A673 (cell line): ENCODE results near the gene IMMP2L. TPM values are rescaled to one million over a fixed set of nuclear protein-coding genes. Genes with fewer than 3 reads are reported as not detected.

ENCODE experiments used
- BruUV-seq: library from RNA; stranded (reverse); fragments of 400-500 nt; replicated peaks from 2 replicates; lab custom pipeline; 2021; lab: Mats Ljungman, UMichigan
- CTCF ChIA-PET: fragments of 300-600 bp; sonication (Branson Sonifier 250); formaldehyde crosslinking; loops from one replicate; lab custom pipeline; 2022; ENCODE audit warnings: antibody characterized with exemption; lab: Charles Lee
- POLR2A ChIA-PET: fragments of 300-600 bp; sonication (Branson Sonifier 250); formaldehyde crosslinking; loops from one replicate; lab custom pipeline; 2022; ENCODE audit warnings: antibody characterized with exemption; ENCODE audit not compliant: low non-redundant PET; lab: Charles Lee
- DNase-seq: peaks from one replicate; pipeline ENCODE4 v3.0.0-alpha.2; 2015; ENCODE audit warnings: low spot score
- H3K27ac ChIP-seq: fragments of 200-600 bp; sonication (generic); 2 replicates; pipeline ENCODE4 v1.5.1; 2016; ENCODE audit warnings: mixed run types, low read depth, mild to moderate bottlenecking, mixed read lengths, antibody characterized with exemption, low read length; ENCODE audit not compliant: poor library complexity, severe bottlenecking
- H3K27me3 ChIP-seq: fragments of 200-600 bp; sonication (generic); replicated peaks from 2 replicates; pipeline ENCODE4 v1.6.1; 2017; ENCODE audit warnings: mixed run types, low read depth, mild to moderate bottlenecking, mixed read lengths, antibody characterized with exemption, low read length; ENCODE audit not compliant: insufficient read depth, poor library complexity
- H3K36me3 ChIP-seq: fragments of 200-600 bp; sonication (generic); 2 replicates; pipeline ENCODE4 v1.6.1; 2016; ENCODE audit warnings: mixed run types, mild to moderate bottlenecking, mixed read lengths, antibody characterized with exemption, low read length; ENCODE audit not compliant: insufficient read depth, poor library complexity, severe bottlenecking
- H3K4me1 ChIP-seq: fragments of 200-600 bp; sonication (generic); 2 replicates; pipeline ENCODE4 v1.6.1; 2017; ENCODE audit warnings: mixed run types, mild to moderate bottlenecking, mixed read lengths, antibody characterized with exemption, low read length; ENCODE audit not compliant: insufficient read depth, poor library complexity, severe bottlenecking
- H3K4me3 ChIP-seq: fragments of 200-600 bp; sonication (generic); 2 replicates; pipeline ENCODE4 v1.5.1; 2016; ENCODE audit warnings: low read depth, mixed run types, mild to moderate bottlenecking, mixed read lengths, low read length; ENCODE audit not compliant: poor library complexity, severe bottlenecking
- H3K9me3 ChIP-seq: fragments of 200-600 bp; sonication (generic); 2 replicates; pipeline ENCODE4 v1.6.1; 2016; ENCODE audit warnings: mixed run types, low read depth, mild to moderate bottlenecking, mixed read lengths, antibody characterized with exemption, low read length; ENCODE audit not compliant: poor library complexity, severe bottlenecking
- EZH2 ChIP-seq: fragments of 200-600 bp; sonication (generic); IDR thresholded peaks from 2 replicates; pipeline ENCODE4 v1.6.1; 2017; ENCODE audit warnings: borderline replicate concordance, low read depth, mild to moderate bottlenecking, mixed read lengths, antibody characterized with exemption, low read length; ENCODE audit not compliant: poor library complexity, severe bottlenecking
- intact Hi-C: fragments of 100-400 bp; cut with micrococcal nuclease; formaldehyde crosslinking; loops from one replicate; pipeline ENCODE4 v1.10.0; 2022; ENCODE audit not compliant: unreplicated experiment
- total RNA-seq: library from RNA; stranded (reverse); gene quantifications from 2 replicates; pipeline ENCODE4 v1.2.3, GENCODE V29; 2021
- TF ChIP-seq, protein P1 (sequence below): fragments of 300-800, 200-600 bp; sonication (generic); conservative IDR thresholded peaks from 2 replicates; pipeline ENCODE4 v1.5.1; 2017; ENCODE audit warnings: low read depth, mild to moderate bottlenecking, antibody characterized with exemption, low read length, moderate library complexity, mixed read lengths

The IMMP2L gene
- total RNA-seq, 1 experiment from 2014 or later, result 10.0 TPM

DNA sequence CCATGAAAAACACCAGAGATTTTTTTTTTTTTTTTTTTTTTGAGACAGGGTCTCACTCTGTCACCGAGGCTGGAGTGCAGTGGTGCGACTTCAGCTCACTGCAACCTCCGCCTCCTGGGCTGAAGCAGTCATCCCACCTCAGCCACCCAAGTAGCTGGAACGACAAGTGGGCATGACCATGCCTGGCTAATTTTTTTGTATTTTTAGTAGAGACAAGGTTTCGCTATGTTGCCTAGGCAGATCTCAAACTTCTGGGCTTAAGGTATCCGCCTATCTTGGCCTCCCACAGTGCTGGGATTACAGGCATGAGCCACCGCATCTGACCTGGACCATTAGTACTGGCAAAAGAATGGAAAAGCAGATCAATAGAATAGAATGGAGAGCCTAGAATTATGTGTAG, 530.4 kb downstream of the IMMP2L start:
- intact Hi-C loops, result no loop called here

GRCh38 chr7:111030336-111030735, 532.0 kb downstream of the IMMP2L start:
- CTCF ChIA-PET, result no interaction called here

More for the DNA sequence above, 530.4 kb downstream of the IMMP2L start:
- H3K9me3 ChIP-seq, result no peaks in the 10 kb centered on the region
- CTCF ChIA-PET, result no interaction called here
- H3K27ac ChIP-seq, result no peak overlapping the region
- H3K4me1 ChIP-seq, result peaks cover 29% of the 10 kb centered on the region
- POLR2A ChIA-PET, result no interaction called here
- TF ChIP-seq EZH2, result no peak
- TF ChIP-seq, protein P1, sequence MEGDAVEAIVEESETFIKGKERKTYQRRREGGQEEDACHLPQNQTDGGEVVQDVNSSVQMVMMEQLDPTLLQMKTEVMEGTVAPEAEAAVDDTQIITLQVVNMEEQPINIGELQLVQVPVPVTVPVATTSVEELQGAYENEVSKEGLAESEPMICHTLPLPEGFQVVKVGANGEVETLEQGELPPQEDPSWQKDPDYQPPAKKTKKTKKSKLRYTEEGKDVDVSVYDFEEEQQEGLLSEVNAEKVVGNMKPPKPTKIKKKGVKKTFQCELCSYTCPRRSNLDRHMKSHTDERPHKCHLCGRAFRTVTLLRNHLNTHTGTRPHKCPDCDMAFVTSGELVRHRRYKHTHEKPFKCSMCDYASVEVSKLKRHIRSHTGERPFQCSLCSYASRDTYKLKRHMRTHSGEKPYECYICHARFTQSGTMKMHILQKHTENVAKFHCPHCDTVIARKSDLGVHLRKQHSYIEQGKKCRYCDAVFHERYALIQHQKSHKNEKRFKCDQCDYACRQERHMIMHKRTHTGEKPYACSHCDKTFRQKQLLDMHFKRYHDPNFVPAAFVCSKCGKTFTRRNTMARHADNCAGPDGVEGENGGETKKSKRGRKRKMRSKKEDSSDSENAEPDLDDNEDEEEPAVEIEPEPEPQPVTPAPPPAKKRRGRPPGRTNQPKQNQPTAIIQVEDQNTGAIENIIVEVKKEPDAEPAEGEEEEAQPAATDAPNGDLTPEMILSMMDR, result no peak
- no TSS peak for BruUV-seq
- H3K36me3 ChIP-seq, result no peaks in the 10 kb centered on the region
- no peak overlapping the region for H3K4me3 ChIP-seq
- H3K27me3 ChIP-seq, result no peaks in the 10 kb centered on the region
- no peak for DNase-seq

DNA sequence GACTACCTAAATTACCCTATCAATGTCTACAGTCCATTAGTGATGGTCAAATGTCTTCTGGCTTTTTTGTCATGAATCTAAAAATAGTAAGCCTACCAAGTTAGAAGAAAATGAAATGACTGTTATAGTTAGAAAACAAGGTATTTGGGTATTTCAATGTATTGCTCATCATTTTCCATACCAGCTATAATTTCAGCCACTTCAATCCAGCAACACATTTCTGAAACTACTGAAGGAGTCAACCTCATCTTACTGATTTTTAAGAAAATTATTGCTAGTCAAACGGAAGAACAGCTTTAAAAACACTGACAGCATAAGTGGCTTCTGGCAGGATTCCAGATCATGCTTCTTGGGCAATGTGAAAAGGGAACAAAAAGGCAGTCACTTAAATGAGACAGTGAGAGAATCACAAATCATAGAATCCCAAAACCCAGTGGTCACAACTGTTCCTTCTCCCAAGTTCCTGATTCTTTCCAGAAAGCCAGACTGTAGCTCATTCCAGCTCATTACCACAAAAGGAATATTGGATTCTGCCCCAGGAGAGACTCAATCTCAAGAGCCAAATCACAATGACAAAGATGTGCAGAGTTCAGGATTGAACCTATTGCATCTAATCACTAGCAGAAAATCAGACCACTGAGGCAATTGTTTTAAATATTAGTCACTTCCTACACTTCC, 532.6 kb downstream of the IMMP2L start:
- intact Hi-C loops, result no loop called here
- Histone ChIP-seq H3K9me3 (no peaks in the 10 kb centered on the region), H3K4me1 (peaks cover 40% of the 10 kb centered on the region), H3K4me3 (no peak overlapping the region), H3K27ac (no peak overlapping the region), H3K36me3 (no peaks in the 10 kb centered on the region), H3K27me3 (no peaks in the 10 kb centered on the region)
- peak; percentile 75 for DNase-seq
- ChIA-PET POLR2A (no interaction called here), CTCF (no interaction called here)
- no TSS peak for BruUV-seq
- TF ChIP-seq, protein P1, result no peak
- TF ChIP-seq EZH2, result no peak

More at GRCh38 chr7:111030336-111030735, 532.0 kb downstream of the IMMP2L start:
- H3K27ac ChIP-seq, result no peak overlapping the region
- H3K9me3 ChIP-seq, result no peaks in the 10 kb centered on the region
- no peaks in the 10 kb centered on the region for H3K36me3 ChIP-seq
- TF ChIP-seq, protein P1, result no peak
- no peak for TF ChIP-seq EZH2
- BruUV-seq, result no TSS peak
- H3K4me3 ChIP-seq, result no peak overlapping the region
- H3K27me3 ChIP-seq, result no peaks in the 10 kb centered on the region
- intact Hi-C loops, result no loop called here
- POLR2A ChIA-PET, result no interaction called here
- no peak for DNase-seq
- peaks cover 40% of the 10 kb centered on the region for H3K4me1 ChIP-seq
